ENCODE data around the gene ADAM19.

ADAM19 gene

GRCh38 chr5:157510682-157511081 is 64.9 kb downstream of the ADAM19 start:
- H3K27ac ChIP-seq (ENCODE audit: low read depth, low read length): no peak overlapping the region
- H3K36me3 ChIP-seq (ENCODE audit: control insufficient read depth, insufficient read depth, low read length): no peaks in the 10 kb centered on the region; the same call in 1 of the 2 replicates
- no peak overlapping the region for H3K9ac ChIP-seq (ENCODE audit: low read depth, low read length)

DNA sequence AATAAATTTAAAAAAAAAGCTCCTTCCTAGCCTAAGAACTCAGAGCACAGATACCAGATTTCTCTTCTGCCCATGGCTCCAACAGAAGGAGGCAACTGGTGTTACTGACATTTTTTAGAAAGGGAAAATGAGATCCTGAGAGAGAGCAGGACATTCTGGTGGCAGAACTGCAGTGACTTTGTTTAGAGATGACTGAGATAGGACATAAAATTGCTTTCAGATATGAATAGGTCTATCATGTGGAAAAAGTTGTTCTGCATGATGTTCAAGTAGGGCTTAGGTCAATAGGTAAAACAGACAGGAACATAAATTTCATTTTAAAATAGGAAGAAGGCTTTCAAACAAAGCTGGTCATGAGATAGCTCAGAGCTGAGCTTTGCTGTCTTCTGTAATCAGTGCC is 66.0 kb downstream of the ADAM19 start:
- Histone ChIP-seq H3K27me3 (ENCODE audit: control insufficient read depth, insufficient read depth, low read length) (no peaks in the 10 kb centered on the region), H3K4me3 (ENCODE audit: low read depth, low read length) (no peak overlapping the region), H3K27ac (ENCODE audit: low read depth, low read length) (no peak overlapping the region), H3K4me1 (ENCODE audit: control insufficient read depth, insufficient read depth, low read length) (no peaks in the 10 kb centered on the region), H3K9me3 (ENCODE audit: control insufficient read depth, insufficient read depth, low read length) (no peaks in the 10 kb centered on the region), H3K36me3 (ENCODE audit: control insufficient read depth, insufficient read depth, low read length) (no peaks in the 10 kb centered on the region; the same call in 1 of the 2 replicates), H3K9ac (ENCODE audit: low read depth, low read length) (no peak overlapping the region)

More at GRCh38 chr5:157510682-157511081, 64.9 kb downstream of the ADAM19 start:
- Histone ChIP-seq H3K27me3 (ENCODE audit: control insufficient read depth, insufficient read depth, low read length) (no peaks in the 10 kb centered on the region), H3K9me3 (ENCODE audit: control insufficient read depth, insufficient read depth, low read length) (no peaks in the 10 kb centered on the region), H3K4me3 (ENCODE audit: low read depth, low read length) (no peak overlapping the region), H3K4me1 (ENCODE audit: control insufficient read depth, insufficient read depth, low read length) (no peaks in the 10 kb centered on the region)

- Histone ChIP-seq H3K27ac (ENCODE audit: low read depth, low read length) (no peak overlapping the region), H3K36me3 (ENCODE audit: control insufficient read depth, insufficient read depth, low read length) (no peaks in the 10 kb centered on the region; the same call in 1 of the 2 replicates), H3K9me3 (ENCODE audit: control insufficient read depth, insufficient read depth, low read length) (no peaks in the 10 kb centered on the region), H3K4me1 (ENCODE audit: control insufficient read depth, insufficient read depth, low read length) (no peaks in the 10 kb centered on the region), H3K27me3 (ENCODE audit: control insufficient read depth, insufficient read depth, low read length) (no peaks in the 10 kb centered on the region), H3K4me3 (ENCODE audit: low read depth, low read length) (no peak overlapping the region), H3K9ac (ENCODE audit: low read depth, low read length) (no peak overlapping the region; the same call in 1 of the 2 replicates)
Measured at GRCh38 chr5:157509093-157509492, 66.5 kb downstream of the ADAM19 start.

- Histone ChIP-seq H3K4me3 (ENCODE audit: low read depth, low read length) (no peak overlapping the region), H3K9ac (ENCODE audit: low read depth, low read length) (no peak overlapping the region), H3K27me3 (ENCODE audit: control insufficient read depth, insufficient read depth, low read length) (no peaks in the 10 kb centered on the region), H3K27ac (ENCODE audit: low read depth, low read length) (no peak overlapping the region), H3K4me1 (ENCODE audit: control insufficient read depth, insufficient read depth, low read length) (no peaks in the 10 kb centered on the region), H3K9me3 (ENCODE audit: control insufficient read depth, insufficient read depth, low read length) (no peaks in the 10 kb centered on the region), H3K36me3 (ENCODE audit: control insufficient read depth, insufficient read depth, low read length) (no peaks in the 10 kb centered on the region; the same call in 1 of the 2 replicates)
Measured at GRCh38 chr5:157506981-157507780, 68.4 kb downstream of the ADAM19 start.

GRCh38 chr5:157506066-157506590 is 69.4 kb downstream of the ADAM19 start:
- H3K27ac ChIP-seq (ENCODE audit: low read depth, low read length): no peak overlapping the region

DNA sequence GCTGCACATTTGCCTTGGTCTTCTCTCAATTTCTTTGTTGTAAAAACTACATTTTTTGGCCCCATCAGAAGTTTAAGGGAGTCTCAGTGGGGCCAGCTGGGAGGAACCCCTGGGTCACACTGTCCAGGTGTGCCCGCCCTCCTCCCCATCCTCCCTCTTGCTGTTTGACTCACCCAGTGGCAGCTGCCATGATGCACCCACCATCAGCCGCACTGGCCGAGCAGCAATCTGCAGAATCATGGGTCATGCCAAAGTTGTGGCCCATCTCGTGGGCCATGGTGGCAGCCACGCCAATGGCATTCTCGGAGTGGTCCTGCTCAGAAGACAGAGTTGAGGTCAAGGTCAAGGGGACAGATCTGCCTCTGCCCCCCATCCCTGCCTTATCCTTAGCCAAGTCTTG is 70.1 kb downstream of the ADAM19 start:
- no peak overlapping the region for H3K27ac ChIP-seq (ENCODE audit: low read depth, low read length)

More at GRCh38 chr5:157506066-157506590, 69.4 kb downstream of the ADAM19 start:
- Histone ChIP-seq H3K9me3 (ENCODE audit: control insufficient read depth, insufficient read depth, low read length) (no peaks in the 10 kb centered on the region), H3K4me1 (ENCODE audit: control insufficient read depth, insufficient read depth, low read length) (no peaks in the 10 kb centered on the region), H3K9ac (ENCODE audit: low read depth, low read length) (no peak overlapping the region), H3K27me3 (ENCODE audit: control insufficient read depth, insufficient read depth, low read length) (no peaks in the 10 kb centered on the region), H3K36me3 (ENCODE audit: control insufficient read depth, insufficient read depth, low read length) (peaks cover 3% of the 10 kb centered on the region; the same call in 1 of the 2 replicates), H3K4me3 (ENCODE audit: low read depth, low read length) (no peak overlapping the region)

DNA sequence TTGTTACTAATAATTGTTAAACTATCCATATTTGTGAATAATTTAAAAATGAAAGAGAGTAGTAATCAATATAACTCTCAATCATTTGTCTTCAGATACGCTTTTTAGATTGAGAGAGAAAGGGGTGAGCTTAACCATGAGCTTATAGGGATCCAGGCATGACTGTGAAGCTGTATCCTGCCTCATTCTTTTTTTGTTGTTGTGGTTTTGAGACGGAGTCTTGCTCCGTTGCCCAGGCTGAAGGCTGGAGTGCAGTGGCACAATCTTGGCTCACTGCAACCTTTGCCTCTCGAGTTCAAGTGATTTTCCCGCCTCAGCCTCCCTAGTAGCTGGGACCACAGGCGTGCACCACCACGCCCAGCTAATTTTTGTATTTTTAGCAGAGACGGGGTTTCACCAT is 71.5 kb downstream of the ADAM19 start:
- no peaks in the 10 kb centered on the region for H3K4me1 ChIP-seq (ENCODE audit: control insufficient read depth, insufficient read depth, low read length)
- no peak overlapping the region for H3K4me3 ChIP-seq (ENCODE audit: low read depth, low read length)
- no peaks in the 10 kb centered on the region for H3K9me3 ChIP-seq (ENCODE audit: control insufficient read depth, insufficient read depth, low read length)
- peaks cover 4% of the 10 kb centered on the region; the same call in 1 of the 2 replicates for H3K36me3 ChIP-seq (ENCODE audit: control insufficient read depth, insufficient read depth, low read length)
- no peak overlapping the region for H3K9ac ChIP-seq (ENCODE audit: low read depth, low read length)
- no peaks in the 10 kb centered on the region for H3K27me3 ChIP-seq (ENCODE audit: control insufficient read depth, insufficient read depth, low read length)
- no peak overlapping the region for H3K27ac ChIP-seq (ENCODE audit: low read depth, low read length)

More for the DNA sequence above, 70.1 kb downstream of the ADAM19 start:
- Histone ChIP-seq H3K9me3 (ENCODE audit: control insufficient read depth, insufficient read depth, low read length) (no peaks in the 10 kb centered on the region), H3K9ac (ENCODE audit: low read depth, low read length) (no peak overlapping the region), H3K4me1 (ENCODE audit: control insufficient read depth, insufficient read depth, low read length) (no peaks in the 10 kb centered on the region), H3K36me3 (ENCODE audit: control insufficient read depth, insufficient read depth, low read length) (peaks cover 4% of the 10 kb centered on the region; the same call in 1 of the 2 replicates), H3K27me3 (ENCODE audit: control insufficient read depth, insufficient read depth, low read length) (no peaks in the 10 kb centered on the region), H3K4me3 (ENCODE audit: low read depth, low read length) (no peak overlapping the region)

DNA sequence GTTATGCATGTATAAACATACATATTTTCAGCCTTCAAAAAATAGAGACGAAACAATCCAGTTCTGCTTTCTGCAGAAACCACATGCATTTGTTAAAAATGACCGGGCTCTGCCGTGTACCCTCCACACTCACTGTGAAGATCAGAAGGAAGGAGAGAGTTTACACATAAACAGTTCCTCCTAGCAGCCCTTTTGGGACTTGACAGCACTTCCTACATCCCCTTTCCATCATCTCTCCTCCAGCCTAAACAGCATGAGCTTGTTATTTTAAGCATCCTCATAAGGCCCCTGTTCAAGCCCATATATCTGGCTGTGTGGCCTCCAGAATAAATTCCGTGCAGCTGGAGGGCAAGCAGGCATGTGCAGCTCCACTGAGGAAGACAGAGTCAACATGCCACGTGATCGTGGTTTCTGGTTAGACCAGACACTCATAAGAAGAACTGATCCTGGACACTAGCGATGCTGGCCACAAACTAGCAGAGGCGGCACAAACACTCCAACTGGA is 73.4 kb downstream of the ADAM19 start:
- no peaks in the 10 kb centered on the region for H3K4me1 ChIP-seq (ENCODE audit: control insufficient read depth, insufficient read depth, low read length)
- no peaks in the 10 kb centered on the region for H3K9me3 ChIP-seq (ENCODE audit: control insufficient read depth, insufficient read depth, low read length)
- H3K27ac ChIP-seq (ENCODE audit: low read depth, low read length): no peak overlapping the region
- H3K4me3 ChIP-seq (ENCODE audit: low read depth, low read length): no peak overlapping the region
- no peak overlapping the region for H3K9ac ChIP-seq (ENCODE audit: low read depth, low read length)
- peaks cover 4% of the 10 kb centered on the region; the same call in 1 of the 2 replicates for H3K36me3 ChIP-seq (ENCODE audit: control insufficient read depth, insufficient read depth, low read length)
- no peaks in the 10 kb centered on the region for H3K27me3 ChIP-seq (ENCODE audit: control insufficient read depth, insufficient read depth, low read length)

DNA sequence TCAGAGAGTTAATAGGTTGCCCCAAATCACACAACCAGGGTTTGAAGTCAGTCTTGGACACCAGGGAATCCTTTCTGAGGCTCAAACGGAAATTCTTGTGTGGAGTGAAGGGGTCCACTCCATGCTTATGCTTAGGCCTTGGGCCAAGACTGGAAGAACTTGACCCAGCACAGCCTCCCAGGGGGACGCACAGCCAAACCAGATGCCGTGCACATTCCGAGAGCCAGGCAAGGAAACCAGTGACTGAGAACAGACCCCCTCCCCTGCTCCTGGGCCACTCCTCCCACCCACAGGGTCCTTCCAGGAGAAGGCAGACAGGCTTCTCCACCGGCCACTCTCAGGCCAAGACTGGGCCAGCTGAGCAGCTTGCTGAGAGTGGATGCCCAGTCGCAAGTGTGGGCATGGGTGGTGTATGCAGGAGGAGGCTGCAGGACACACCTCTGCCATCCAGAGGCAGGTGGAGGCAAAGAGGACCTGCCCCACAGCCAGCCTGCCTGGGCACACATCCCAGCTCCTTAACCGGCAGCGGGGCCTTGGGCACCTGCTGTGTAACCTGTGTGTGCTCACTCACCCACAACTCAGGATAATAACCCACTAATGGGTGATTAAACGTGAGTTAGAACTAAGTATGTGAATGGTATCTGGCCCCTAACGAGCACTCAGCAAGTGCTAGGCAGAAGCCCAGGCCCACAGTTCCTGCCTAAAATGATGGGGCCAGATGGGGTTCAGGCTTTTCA is 77.5 kb downstream of the ADAM19 start:
- Histone ChIP-seq H3K27ac (ENCODE audit: low read depth, low read length) (no peak overlapping the region), H3K4me1 (ENCODE audit: control insufficient read depth, insufficient read depth, low read length) (no peaks in the 10 kb centered on the region), H3K36me3 (ENCODE audit: control insufficient read depth, insufficient read depth, low read length) (peaks cover 4% of the 10 kb centered on the region; the same call in 1 of the 2 replicates), H3K4me3 (ENCODE audit: low read depth, low read length) (no peak overlapping the region), H3K9ac (ENCODE audit: low read depth, low read length) (no peak overlapping the region), H3K9me3 (ENCODE audit: control insufficient read depth, insufficient read depth, low read length) (no peaks in the 10 kb centered on the region), H3K27me3 (ENCODE audit: control insufficient read depth, insufficient read depth, low read length) (no peaks in the 10 kb centered on the region)

GRCh38 chr5:157496864-157497263 is 78.7 kb downstream of the ADAM19 start:
- H3K27me3 ChIP-seq (ENCODE audit: control insufficient read depth, insufficient read depth, low read length): no peaks in the 10 kb centered on the region
- H3K4me1 ChIP-seq (ENCODE audit: control insufficient read depth, insufficient read depth, low read length): no peaks in the 10 kb centered on the region
- no peak overlapping the region for H3K4me3 ChIP-seq (ENCODE audit: low read depth, low read length)
- H3K9ac ChIP-seq (ENCODE audit: low read depth, low read length): no peak overlapping the region
- no peaks in the 10 kb centered on the region for H3K9me3 ChIP-seq (ENCODE audit: control insufficient read depth, insufficient read depth, low read length)
- no peak overlapping the region for H3K27ac ChIP-seq (ENCODE audit: low read depth, low read length)
- peaks cover 7% of the 10 kb centered on the region for H3K36me3 ChIP-seq (ENCODE audit: control insufficient read depth, insufficient read depth, low read length)
